Osteoblast (primary cell): ENCODE data around the gene BANP. TPM values are rescaled to one million over a fixed set of nuclear protein-coding genes. Genes with fewer than 3 reads are reported as not detected.
A peak's percentile ranks its signal among the peaks of the same experiment; 100 is the strongest.
"Not testable (repeated sequence)": the region's sequence is repeated elsewhere in the genome, so short reads cannot be mapped to it uniquely, and the experiment has no call there.

ENCODE experiments used
- DNase-seq: peaks from one replicate; pipeline ENCODE4 v3.0.0; 2011; ENCODE audit warnings: low spot score, mixed read lengths; ENCODE audit not compliant: insufficient read length; ENCODE audit errors: missing footprints
- H2AFZ ChIP-seq: 2 replicates; pipeline ENCODE4 v1.6.0; 2011; ENCODE audit warnings: mild to moderate bottlenecking, low read length
- H3K27ac ChIP-seq: 2 replicates; pipeline ENCODE4 v1.5.1; 2011; ENCODE audit warnings: mild to moderate bottlenecking, low read depth, low read length, moderate library complexity
- H3K27me3 ChIP-seq: 2 replicates; pipeline ENCODE4 v1.6.0; 2012; ENCODE audit warnings: mild to moderate bottlenecking, control low read depth, inconsistent platforms, low read length, moderate library complexity; ENCODE audit not compliant: insufficient read depth
- H3K36me3 ChIP-seq: 2 replicates; pipeline ENCODE4 v1.5.1; 2011; ENCODE audit warnings: mild to moderate bottlenecking, low read length, control low read depth, moderate library complexity; ENCODE audit not compliant: insufficient read depth
- H3K4me1 ChIP-seq: 2 replicates; pipeline ENCODE4 v1.5.1; 2011; ENCODE audit warnings: mild to moderate bottlenecking, low read length, control low read depth, moderate library complexity; ENCODE audit not compliant: insufficient read depth
- H3K4me2 ChIP-seq: 2 replicates; pipeline ENCODE4 v1.6.0; 2011; ENCODE audit warnings: mild to moderate bottlenecking, low read length; ENCODE audit not compliant: insufficient read depth
- H3K4me3 ChIP-seq: fragments of 200-600 bp; sonication (generic); 3 replicates; pipeline ENCODE4 v1.5.1; 2012; ENCODE audit warnings: mild to moderate bottlenecking, low read length, inconsistent platforms; ENCODE audit not compliant: insufficient read depth
- H3K79me2 ChIP-seq: 2 replicates; pipeline ENCODE4 v1.6.0; 2012; ENCODE audit warnings: mild to moderate bottlenecking, low read length, control low read depth, inconsistent platforms; ENCODE audit not compliant: insufficient read depth
- H3K9me3 ChIP-seq: 2 replicates; pipeline ENCODE4 v1.5.1; 2011; ENCODE audit warnings: low read depth, low read length, control low read depth
- H4K20me1 ChIP-seq: 2 replicates; pipeline ENCODE4 v1.6.0; 2012; ENCODE audit warnings: mild to moderate bottlenecking, low read length, control low read depth; ENCODE audit not compliant: insufficient read depth
- CTCF ChIP-seq: IDR thresholded peaks from 2 replicates; pipeline ENCODE4 v1.5.1; 2011; ENCODE audit warnings: mild to moderate bottlenecking, low read depth, low read length, moderate library complexity; ENCODE audit errors: extremely low read depth
- total RNA-seq: library from RNA; depleted of rRNA; stranded (reverse); fragments of >200 nt; gene quantifications from 2 replicates; pipeline ENCODE4 v1.2.3, GENCODE V29; 2012

Gene BANP
- total RNA-seq, 1 donor, result 23.5 TPM

GRCh38 chr16:87984180-87984579, 32.9 kb downstream of the BANP start:
- H3K4me1 ChIP-seq, H3K27me3 ChIP-seq, H3K79me2 ChIP-seq, H3K4me3 ChIP-seq, H3K4me2 ChIP-seq, H3K9me3 ChIP-seq, H2AFZ ChIP-seq, DNase-seq, H4K20me1 ChIP-seq: not testable (repeated sequence)
- Histone ChIP-seq H3K27ac (peak overlapping the region; percentile 51), H3K36me3 (peaks cover 19% of the 10 kb centered on the region)

- DNase-seq, result no peak
- H3K36me3 ChIP-seq, result peaks cover 19% of the 10 kb centered on the region
- peaks cover 6% of the 10 kb centered on the region for H3K79me2 ChIP-seq
- peaks cover 4% of the 10 kb centered on the region for H3K4me1 ChIP-seq
- H3K27ac ChIP-seq, result peak overlapping the region; percentile 51
- no peak overlapping the region for H3K4me2 ChIP-seq
- H3K4me3 ChIP-seq, result no peak overlapping the region
- H3K9me3 ChIP-seq, result no peaks in the 10 kb centered on the region
- no peak overlapping the region for H2AFZ ChIP-seq
- no peaks in the 10 kb centered on the region for H4K20me1 ChIP-seq
- H3K27me3 ChIP-seq, result no peaks in the 10 kb centered on the region
- no peak for TF ChIP-seq CTCF
Observed at GRCh38 chr16:87984632-87985267, 33.5 kb downstream of the BANP start.

GRCh38 chr16:87985493-87985892, 34.3 kb downstream of the BANP start:
- not testable (repeated sequence) for H3K27me3 ChIP-seq, H3K4me3 ChIP-seq, H3K79me2 ChIP-seq, H2AFZ ChIP-seq, DNase-seq, H3K27ac ChIP-seq, H4K20me1 ChIP-seq, H3K9me3 ChIP-seq, H3K4me1 ChIP-seq, H3K4me2 ChIP-seq
- H3K36me3 ChIP-seq, result peaks cover 19% of the 10 kb centered on the region

GRCh38 chr16:87986361-87986849, 35.2 kb downstream of the BANP start:
- H4K20me1 ChIP-seq, H2AFZ ChIP-seq, H3K79me2 ChIP-seq, H3K9me3 ChIP-seq, H3K4me1 ChIP-seq, H3K4me3 ChIP-seq, H3K27me3 ChIP-seq, H3K4me2 ChIP-seq, DNase-seq: not testable (repeated sequence)
- H3K36me3 ChIP-seq, result peaks cover 14% of the 10 kb centered on the region
- H3K27ac ChIP-seq, result peak overlapping the region; percentile 81

- not testable (repeated sequence) for H3K4me1 ChIP-seq, H3K27ac ChIP-seq, H3K36me3 ChIP-seq, H4K20me1 ChIP-seq, H3K4me2 ChIP-seq, DNase-seq, H3K4me3 ChIP-seq, H3K9me3 ChIP-seq, H2AFZ ChIP-seq, H3K79me2 ChIP-seq, H3K27me3 ChIP-seq
Observed at GRCh38 chr16:87988596-87988995, 37.4 kb downstream of the BANP start.

GRCh38 chr16:87990254-87990653, 39.0 kb downstream of the BANP start:
- H3K79me2 ChIP-seq, H3K27me3 ChIP-seq, H3K9me3 ChIP-seq, H3K4me2 ChIP-seq, DNase-seq, H2AFZ ChIP-seq, H3K27ac ChIP-seq, H3K4me1 ChIP-seq, H3K4me3 ChIP-seq, H4K20me1 ChIP-seq, H3K36me3 ChIP-seq: not testable (repeated sequence)

- H3K27me3 ChIP-seq, H3K27ac ChIP-seq, H3K36me3 ChIP-seq, H3K9me3 ChIP-seq, H3K4me1 ChIP-seq, H3K79me2 ChIP-seq, H3K4me2 ChIP-seq, H4K20me1 ChIP-seq, H2AFZ ChIP-seq, DNase-seq, H3K4me3 ChIP-seq: not testable (repeated sequence)
Observed at GRCh38 chr16:87992142-87992541, 40.9 kb downstream of the BANP start.
